ENCODE data around the gene NEK9. TPM values are rescaled to one million over a fixed set of nuclear protein-coding genes. Genes with fewer than 3 reads are reported as not detected.

NEK9 gene
- total and polyA plus RNA-seq, 9 of the 15 experiments (the other 6 are each of a cell fraction or from before 2014, with no cell fraction given), result 2.8 to 39.6 (median 19.8) TPM

GRCh38 chr14:75077794-75078193, 49.1 kb downstream of the NEK9 start (continued):
- TF ChIP-seq, protein P1, sequence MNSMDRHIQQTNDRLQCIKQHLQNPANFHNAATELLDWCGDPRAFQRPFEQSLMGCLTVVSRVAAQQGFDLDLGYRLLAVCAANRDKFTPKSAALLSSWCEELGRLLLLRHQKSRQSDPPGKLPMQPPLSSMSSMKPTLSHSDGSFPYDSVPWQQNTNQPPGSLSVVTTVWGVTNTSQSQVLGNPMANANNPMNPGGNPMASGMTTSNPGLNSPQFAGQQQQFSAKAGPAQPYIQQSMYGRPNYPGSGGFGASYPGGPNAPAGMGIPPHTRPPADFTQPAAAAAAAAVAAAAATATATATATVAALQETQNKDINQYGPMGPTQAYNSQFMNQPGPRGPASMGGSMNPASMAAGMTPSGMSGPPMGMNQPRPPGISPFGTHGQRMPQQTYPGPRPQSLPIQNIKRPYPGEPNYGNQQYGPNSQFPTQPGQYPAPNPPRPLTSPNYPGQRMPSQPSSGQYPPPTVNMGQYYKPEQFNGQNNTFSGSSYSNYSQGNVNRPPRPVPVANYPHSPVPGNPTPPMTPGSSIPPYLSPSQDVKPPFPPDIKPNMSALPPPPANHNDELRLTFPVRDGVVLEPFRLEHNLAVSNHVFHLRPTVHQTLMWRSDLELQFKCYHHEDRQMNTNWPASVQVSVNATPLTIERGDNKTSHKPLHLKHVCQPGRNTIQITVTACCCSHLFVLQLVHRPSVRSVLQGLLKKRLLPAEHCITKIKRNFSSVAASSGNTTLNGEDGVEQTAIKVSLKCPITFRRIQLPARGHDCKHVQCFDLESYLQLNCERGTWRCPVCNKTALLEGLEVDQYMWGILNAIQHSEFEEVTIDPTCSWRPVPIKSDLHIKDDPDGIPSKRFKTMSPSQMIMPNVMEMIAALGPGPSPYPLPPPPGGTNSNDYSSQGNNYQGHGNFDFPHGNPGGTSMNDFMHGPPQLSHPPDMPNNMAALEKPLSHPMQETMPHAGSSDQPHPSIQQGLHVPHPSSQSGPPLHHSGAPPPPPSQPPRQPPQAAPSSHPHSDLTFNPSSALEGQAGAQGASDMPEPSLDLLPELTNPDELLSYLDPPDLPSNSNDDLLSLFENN (IDR thresholded peaks at IDR 0.05; ENCODE audit: low read depth in 2 of 2, low read length in 2 of 2), result no peak
- TF ChIP-seq RB1 (IDR thresholded peaks at IDR 0.05; ENCODE audit: low read depth) (no peak), KDM1A (IDR thresholded peaks at IDR 0.05) (no peak), HNRNPUL1 (IDR thresholded peaks at IDR 0.05; ENCODE audit: low read length) (no peak)

DNA sequence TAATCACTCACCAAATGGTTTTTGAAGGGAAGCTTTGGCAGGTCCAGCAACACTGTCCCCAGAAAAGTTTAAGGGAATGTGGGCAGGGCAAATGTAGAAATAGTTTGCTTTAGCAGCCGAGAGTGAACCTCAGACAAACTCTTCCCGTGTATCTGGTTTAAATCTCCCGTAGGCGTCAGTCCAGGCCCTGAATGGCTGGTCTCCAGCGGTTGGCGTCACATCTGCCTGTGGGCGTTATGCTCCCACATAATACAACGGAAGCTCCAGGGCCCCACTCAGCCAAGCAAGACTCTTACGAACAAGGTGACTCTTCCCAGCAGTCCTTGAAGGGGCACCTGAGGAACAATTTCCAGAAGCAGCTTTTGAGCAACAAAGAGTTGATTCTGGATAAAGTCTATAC, 56.5 kb downstream of the NEK9 start:
- no TSS peak for BruUV-seq (replicated peaks)
- POLR2A ChIA-PET, result interaction anchor here (0.5 to 2.0 kb wide), 5 partner anchors 9 to 131 kb away, joined by 3 to 5 read pairs (median 4); partner anchors contain the start of gene NEK9
- no peaks in the 10 kb centered on the region; the same call in 2 of the 3 replicates for H3K36me3 ChIP-seq (ENCODE audit: control insufficient read depth, insufficient read depth, low read length)
- H3K27me3 ChIP-seq (ENCODE audit: control insufficient read depth in 2 of 2, insufficient read depth in 2 of 2, low read length in 2 of 2), result no peaks in the 10 kb centered on the region
- CTCF ChIA-PET (ENCODE audit: low intra/inter-chr PET ratio), result no interaction called here
- peak overlapping the region; percentile 41 for H3K4me3 ChIP-seq
- peak overlapping the region; percentile 96 for H3K4me2 ChIP-seq (ENCODE audit: insufficient read depth, low read length)
- WGBS (ENCODE audit: insufficient coverage, low coverage, missing lambda C conversion rate), result 10% methylated on average over 9 of the region's 9 CpGs
- peak; percentile 59 for ATAC-seq
- intact Hi-C loops (cut with micrococcal nuclease), result no loop called here
- in situ Hi-C loops (cut with MboI), result loop anchor here (10.0 kb wide), 1 partner anchor 156 kb away; no protein-coding TSS in a partner anchor
- H3K9me1 ChIP-seq (ENCODE audit: control insufficient read depth, insufficient read depth, low read length), result peaks cover 3% of the 10 kb centered on the region
- peak overlapping the region; percentile 87 to 91; a peak in 3 of 4 replicates for H3K9ac ChIP-seq (ENCODE audit: insufficient read depth in 1 of 2, low read depth in 2 of 2, low read length in 2 of 2)
- no peaks in the 10 kb centered on the region for H4K20me1 ChIP-seq (replicated peaks; ENCODE audit: control insufficient read depth, insufficient read depth, low read length)
- H3K9me3 ChIP-seq (replicated peaks; ENCODE audit: control insufficient read depth, insufficient read depth, low read depth, low read length), result no peaks in the 10 kb centered on the region
- peak overlapping the region; percentile 86 for H2AFZ ChIP-seq (ENCODE audit: low read depth, low read length)
- DNase-seq (ENCODE audit: extremely low read depth in 1 of 4, low spot score in 3 of 4), result peak; percentile 25 to 81 (median 42)
- H3K4me1 ChIP-seq (replicated peaks in 1 of 2; ENCODE audit: control insufficient read depth in 2 of 2, insufficient read depth in 2 of 2, low read length in 2 of 2), result peaks cover 26 to 32% of the 10 kb centered on the region in 2 experiments; a peak in 4 of 5 replicates
- peaks cover 60% of the 10 kb centered on the region for H3K79me2 ChIP-seq (ENCODE audit: control insufficient read depth, insufficient read depth, low read length)
- FAIRE-seq, result peak; percentile 89
- peak overlapping the region; percentile 93 for H3K27ac ChIP-seq (ENCODE audit: extremely low read depth, low read depth, low read length)
- TF ChIP-seq ATF7 (IDR thresholded peaks at IDR 0.05), result peak; percentile 51; the same call in 1 of the 2 replicates
- no peak for TF ChIP-seq ZNF165 (CRISPR knock-in tag; IDR thresholded peaks at IDR 0.05; ENCODE audit: borderline replicate concordance)
- no peak for TF ChIP-seq ZNF785 (CRISPR knock-in tag; IDR thresholded peaks at IDR 0.05)
- peak; percentile 54; the same call in 1 of the 2 replicates for TF ChIP-seq ZNF407 (IDR thresholded peaks at IDR 0.05; ENCODE audit: low read depth)
- TF ChIP-seq CREM (IDR thresholded peaks at IDR 0.05; ENCODE audit: low read depth), result peak; percentile 83
- no peak for TF ChIP-seq ZNF12 (CRISPR knock-in tag; IDR thresholded peaks at IDR 0.05)
